Omental fat pad (tissue), 4 donors: ENCODE data around the gene AFG3L2. TPM values are rescaled to one million over a fixed set of nuclear protein-coding genes. Genes with fewer than 3 reads are reported as not detected.
A peak's percentile ranks its signal among the peaks of the same experiment; 100 is the strongest.

ENCODE experiments used
- ATAC-seq: fragments of 150-250 bp; one replicate; pipeline ENCODE4 v1.9.1; 2016; ENCODE audit warnings: mild to moderate bottlenecking, moderate library complexity; ENCODE audit not compliant: low FRiP score
- DNase-seq: peaks from one replicate; pipeline ENCODE4 v3.0.0-alpha.2; 2019; ENCODE audit warnings: low spot score
- total RNA-seq, 4 donors: library from RNA; depleted of rRNA; stranded (reverse); fragments of >200 nt; gene quantifications; one replicate each; pipeline ENCODE4 v1.1.0, GENCODE V29; 2016
- TF ChIP-seq, protein P1 (sequence below), 3 donors: fragments of 450-650 bp; IDR thresholded peaks; one replicate each; pipeline ENCODE4 v1.5.1; 2016 to 2017; ENCODE audit warnings: antibody characterized with exemption in 3 of 3, mild to moderate bottlenecking in 3 of 3, moderate library complexity in 2 of 3

Gene AFG3L2
- total RNA-seq, 4 donors from 2014 or later = 36.4 to 64.0 (median 40.1) TPM

- ATAC-seq = no peak
- DNase-seq = no peak
- TF ChIP-seq, protein P1, sequence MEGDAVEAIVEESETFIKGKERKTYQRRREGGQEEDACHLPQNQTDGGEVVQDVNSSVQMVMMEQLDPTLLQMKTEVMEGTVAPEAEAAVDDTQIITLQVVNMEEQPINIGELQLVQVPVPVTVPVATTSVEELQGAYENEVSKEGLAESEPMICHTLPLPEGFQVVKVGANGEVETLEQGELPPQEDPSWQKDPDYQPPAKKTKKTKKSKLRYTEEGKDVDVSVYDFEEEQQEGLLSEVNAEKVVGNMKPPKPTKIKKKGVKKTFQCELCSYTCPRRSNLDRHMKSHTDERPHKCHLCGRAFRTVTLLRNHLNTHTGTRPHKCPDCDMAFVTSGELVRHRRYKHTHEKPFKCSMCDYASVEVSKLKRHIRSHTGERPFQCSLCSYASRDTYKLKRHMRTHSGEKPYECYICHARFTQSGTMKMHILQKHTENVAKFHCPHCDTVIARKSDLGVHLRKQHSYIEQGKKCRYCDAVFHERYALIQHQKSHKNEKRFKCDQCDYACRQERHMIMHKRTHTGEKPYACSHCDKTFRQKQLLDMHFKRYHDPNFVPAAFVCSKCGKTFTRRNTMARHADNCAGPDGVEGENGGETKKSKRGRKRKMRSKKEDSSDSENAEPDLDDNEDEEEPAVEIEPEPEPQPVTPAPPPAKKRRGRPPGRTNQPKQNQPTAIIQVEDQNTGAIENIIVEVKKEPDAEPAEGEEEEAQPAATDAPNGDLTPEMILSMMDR (IDR thresholded peaks at IDR 0.05) = no peak
Measured at GRCh38 chr18:12398625-12399024, 21.6 kb upstream of the AFG3L2 start.

GRCh38 chr18:12397793-12398192, 20.8 kb upstream of the AFG3L2 start:
- ATAC-seq = no peak
- no peak for DNase-seq
- TF ChIP-seq, protein P1 (IDR thresholded peaks at IDR 0.05) = no peak

DNA sequence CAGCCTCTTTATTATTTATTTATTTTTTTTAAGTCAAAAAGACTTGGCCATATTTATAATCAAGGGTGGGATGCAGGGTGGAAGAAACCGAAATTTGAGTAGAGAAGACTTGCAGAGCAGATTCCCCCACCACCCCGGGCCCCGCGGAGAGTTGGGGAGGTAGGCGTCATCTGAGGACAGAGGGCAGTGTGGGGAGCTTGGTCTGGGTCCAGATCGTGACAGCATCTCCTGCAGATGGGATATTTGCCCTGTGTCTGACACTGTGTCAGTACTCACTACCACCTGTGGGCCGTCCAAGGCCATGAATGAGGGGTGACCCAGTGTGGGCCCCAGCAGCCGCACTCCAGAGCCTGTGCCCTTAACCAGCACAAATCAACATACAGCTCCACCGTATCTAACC, 20.2 kb upstream of the AFG3L2 start:
- no peak for DNase-seq
- ATAC-seq = no peak
- TF ChIP-seq, protein P1 (IDR thresholded peaks at IDR 0.05) = no peak

GRCh38 chr18:12394428-12394827, 17.4 kb upstream of the AFG3L2 start:
- TF ChIP-seq, protein P1 (IDR thresholded peaks at IDR 0.05) = no peak
- no peak for DNase-seq

DNA sequence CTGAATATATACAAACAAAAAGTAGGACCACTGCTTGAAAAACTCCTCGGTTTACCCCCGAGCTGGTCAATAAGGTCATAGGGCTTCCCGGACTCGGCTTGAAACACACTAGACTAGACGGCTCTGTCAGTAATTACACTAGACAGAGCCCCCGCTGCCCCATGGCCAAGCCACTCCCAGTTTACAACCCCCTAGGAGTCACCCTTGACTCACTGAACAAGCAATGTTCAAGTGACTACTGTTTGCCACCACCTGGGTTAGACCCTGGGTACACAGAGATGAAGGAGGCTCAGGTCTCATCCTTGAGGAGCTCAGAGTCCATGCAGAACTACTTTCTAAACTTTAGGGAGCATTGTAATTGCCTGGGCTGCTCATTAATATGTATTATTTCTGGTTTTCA, 17.0 kb upstream of the AFG3L2 start:
- no peak for DNase-seq
- TF ChIP-seq, protein P1 (IDR thresholded peaks at IDR 0.05) = no peak

More at GRCh38 chr18:12394428-12394827, 17.4 kb upstream of the AFG3L2 start:
- ATAC-seq = no peak

GRCh38 chr18:12393510-12393909, 16.5 kb upstream of the AFG3L2 start:
- no peak for DNase-seq
- no peak for ATAC-seq
- TF ChIP-seq, protein P1 (IDR thresholded peaks at IDR 0.05) = no peak

More for the DNA sequence above, 17.0 kb upstream of the AFG3L2 start:
- no peak for ATAC-seq

GRCh38 chr18:12391487-12392165, 14.6 kb upstream of the AFG3L2 start:
- ATAC-seq (peak; percentile 88), DNase-seq (no peak)
- TF ChIP-seq, protein P1 (IDR thresholded peaks at IDR 0.05) = peak in 2 of 3 donors; percentile 49 to 68
